Stimulated activated CD4-positive, alpha-beta T cell treated with anti-CD3 and anti-CD28 coated beads, TNF-alpha, amount 100 ng/mL, for 1 hour (primary cell): ENCODE measurements around the gene MICALL2.

ENCODE experiments used
- DNase-seq, 3 donors: peaks; one replicate each; pipeline ENCODE4 v3.0.0-alpha.2; 2020; ENCODE audit warnings: low read depth in 3 of 3, low spot score in 1 of 3

The MICALL2 gene

DNA sequence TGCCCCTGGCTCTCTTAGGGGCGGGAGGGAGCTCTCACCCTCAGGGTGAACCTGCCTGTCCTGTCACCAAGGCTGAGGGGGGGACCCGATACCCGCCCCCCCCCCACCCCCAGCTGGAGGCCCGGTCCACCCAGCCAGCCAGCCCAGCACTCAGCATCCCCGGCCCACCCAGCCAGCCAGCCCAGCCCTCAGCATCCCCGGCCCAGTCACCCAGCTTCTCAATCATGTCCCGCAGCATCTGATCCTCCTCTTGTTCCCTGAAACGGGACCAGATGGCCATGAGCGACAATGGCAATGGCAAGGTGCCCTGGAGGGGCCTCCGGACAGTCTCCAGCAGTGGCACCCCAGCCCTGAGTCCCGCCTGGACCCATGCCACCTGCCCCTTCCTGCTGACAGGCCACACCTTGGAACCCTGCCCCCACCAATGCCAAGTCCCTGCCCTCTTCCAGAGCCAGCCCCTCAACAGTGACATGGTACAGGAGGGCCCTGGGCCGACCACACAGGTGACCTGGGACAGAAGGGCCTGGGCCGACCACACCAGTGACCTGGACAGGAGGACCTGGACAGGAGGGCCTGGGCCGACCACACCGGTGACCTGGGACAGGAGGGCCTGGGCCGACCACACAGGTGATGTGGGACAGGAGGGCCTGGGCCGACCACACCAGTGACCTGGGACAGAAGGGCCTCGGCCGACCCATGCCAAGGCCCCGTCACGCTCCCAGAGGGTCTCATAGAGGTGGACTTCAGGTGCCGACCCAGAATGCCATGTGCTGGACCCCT, 24.2 kb downstream of the MICALL2 start:
- no peak for DNase-seq

GRCh38 chr7:1434165-1434718, 25.0 kb downstream of the MICALL2 start:
- no peak for DNase-seq

DNA sequence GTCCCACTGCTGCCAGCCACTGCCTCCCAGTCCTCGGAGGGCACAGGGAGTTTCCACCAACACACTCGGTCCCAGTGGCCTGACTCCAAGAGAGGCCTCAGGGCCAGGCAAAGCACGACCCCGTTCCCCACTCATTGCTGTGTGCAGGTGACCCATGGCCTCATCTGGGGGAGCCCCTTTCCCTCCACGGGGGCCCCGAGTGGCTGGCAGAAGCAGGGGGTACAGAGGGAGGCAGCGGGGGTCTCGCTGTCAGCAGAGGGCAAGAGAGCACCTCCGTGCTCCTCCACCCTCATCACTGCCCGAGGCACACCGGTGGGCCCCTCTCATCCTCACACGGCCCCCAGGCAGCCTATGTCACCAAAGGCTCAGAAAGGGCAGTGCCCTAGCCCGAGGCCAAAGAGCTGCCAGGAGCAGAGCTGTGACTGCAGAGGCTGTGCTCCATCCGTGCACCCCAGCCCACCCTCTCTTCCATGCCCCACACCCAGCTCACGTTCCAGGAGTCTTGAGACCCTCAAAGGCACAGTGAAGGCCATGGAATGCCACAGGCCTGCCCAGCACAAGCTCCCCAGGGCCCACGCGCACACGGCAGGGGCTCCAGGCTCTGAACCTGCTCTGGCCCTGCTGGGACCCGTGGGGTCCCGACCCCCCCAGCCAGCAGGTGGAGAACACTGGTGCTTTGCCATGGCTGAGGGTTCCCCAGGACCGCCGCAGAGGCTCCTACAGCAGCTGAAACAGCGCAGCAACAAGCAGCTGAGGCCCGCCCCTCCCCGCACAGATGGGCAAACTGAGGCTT, 25.9 kb downstream of the MICALL2 start:
- DNase-seq, result no peak

GRCh38 chr7:1432411-1433082, 26.7 kb downstream of the MICALL2 start:
- peak; percentile 37 to 80 (median 62) for DNase-seq

GRCh38 chr7:1431634-1432380, 27.5 kb downstream of the MICALL2 start:
- DNase-seq, result no peak

DNA sequence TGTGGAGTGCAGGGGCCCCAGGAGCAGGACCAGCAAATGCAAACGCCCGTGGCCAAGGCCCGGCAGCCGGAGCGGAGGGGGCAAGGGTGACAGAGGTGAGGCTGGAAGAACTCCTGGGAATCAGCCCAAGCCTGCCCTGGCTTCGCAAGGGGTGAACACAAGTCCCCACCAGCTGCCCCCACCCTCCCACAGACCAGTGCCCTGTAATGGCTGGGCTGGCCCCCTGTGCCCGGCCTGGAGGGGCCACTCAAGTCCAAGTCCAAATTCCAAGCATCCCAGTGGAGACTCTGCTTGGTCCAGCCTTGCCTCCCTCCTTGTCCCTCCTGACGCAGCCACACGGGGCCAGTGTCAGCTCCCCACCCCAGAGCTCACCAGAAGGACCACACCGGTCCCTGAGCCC, 28.0 kb downstream of the MICALL2 start:
- no peak for DNase-seq

- no peak for DNase-seq
Observed at GRCh38 chr7:1430056-1430845, 29.0 kb downstream of the MICALL2 start.

DNA sequence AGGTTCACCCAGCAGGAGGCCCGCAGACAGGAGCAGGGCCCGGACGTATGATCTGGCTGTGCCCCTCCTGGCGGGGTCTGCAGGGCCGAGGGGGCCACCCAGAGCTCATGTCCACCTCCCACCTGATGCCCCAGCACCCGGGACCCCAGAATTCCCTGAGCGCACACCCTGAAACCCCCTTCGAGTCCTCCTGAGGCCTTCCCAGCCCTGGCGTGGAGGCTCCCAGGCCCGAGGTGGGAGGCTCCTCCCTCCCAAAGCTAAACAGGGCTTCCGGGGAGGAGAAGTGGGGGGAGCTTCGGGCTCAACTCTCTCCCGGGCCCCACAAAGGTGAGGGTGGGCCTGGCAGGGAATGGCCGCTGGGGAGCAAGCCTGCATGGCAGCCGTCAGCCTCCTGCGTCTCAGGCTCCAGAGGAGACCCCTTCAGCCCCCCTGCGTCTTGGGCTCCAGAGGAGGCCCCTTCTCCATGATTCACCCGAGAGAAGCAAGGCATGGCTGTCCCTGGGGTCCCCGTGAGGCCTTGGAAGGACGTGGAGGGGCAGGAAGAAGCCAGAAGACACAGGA, 30.2 kb downstream of the MICALL2 start:
- no peak for DNase-seq

- DNase-seq, result no peak
Observed at GRCh38 chr7:1427064-1427657, 32.1 kb downstream of the MICALL2 start.

DNA sequence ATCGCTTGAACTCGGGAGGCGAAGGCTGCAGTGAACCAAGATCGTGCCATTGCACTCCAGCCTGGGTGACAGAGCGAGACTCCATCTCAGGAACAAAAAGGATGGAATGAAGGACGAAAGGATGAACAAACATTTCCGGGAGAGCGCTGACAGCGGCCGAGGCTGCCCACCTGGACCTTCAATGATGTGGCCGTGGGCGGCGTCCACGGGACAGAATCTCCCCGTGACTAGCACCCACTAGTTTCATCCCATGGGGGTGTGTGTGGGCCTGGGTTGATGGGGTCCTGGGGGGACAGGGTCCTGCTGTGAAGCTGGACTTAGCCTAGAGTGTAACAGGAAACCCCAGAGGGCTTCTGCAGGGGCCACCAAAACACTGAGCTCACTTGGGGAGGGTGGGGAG, 32.8 kb downstream of the MICALL2 start:
- DNase-seq, result no peak

GRCh38 chr7:1425292-1426136, 33.8 kb downstream of the MICALL2 start:
- no peak for DNase-seq

GRCh38 chr7:1424041-1424440, 35.2 kb downstream of the MICALL2 start:
- no peak for DNase-seq

- DNase-seq, result no peak
Observed at GRCh38 chr7:1423264-1423811, 35.9 kb downstream of the MICALL2 start.

GRCh38 chr7:1422512-1423263, 36.6 kb downstream of the MICALL2 start:
- no peak for DNase-seq

DNA sequence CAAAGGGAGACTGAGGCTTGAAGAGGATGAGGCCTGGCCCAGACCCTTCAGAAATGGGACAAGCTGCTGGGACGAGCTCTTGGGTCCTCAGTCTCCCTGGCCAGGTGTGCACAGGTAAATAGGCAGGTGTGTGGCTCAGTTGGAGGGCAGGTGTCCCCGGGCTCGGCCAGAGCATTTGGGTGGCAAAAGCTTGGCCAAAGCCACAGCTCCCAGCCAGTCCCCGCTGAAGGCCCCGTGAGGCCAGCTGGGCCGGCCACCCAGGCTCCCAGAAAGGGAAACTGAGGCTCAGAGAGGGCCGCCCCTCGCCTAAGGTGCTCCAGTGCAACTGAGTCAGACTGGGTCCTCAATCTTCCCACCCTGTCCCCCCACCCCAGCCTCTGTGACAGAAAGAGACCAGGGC, 37.3 kb downstream of the MICALL2 start:
- no peak for DNase-seq

- DNase-seq, result no peak
Observed at GRCh38 chr7:1421020-1421790, 38.1 kb downstream of the MICALL2 start.

DNA sequence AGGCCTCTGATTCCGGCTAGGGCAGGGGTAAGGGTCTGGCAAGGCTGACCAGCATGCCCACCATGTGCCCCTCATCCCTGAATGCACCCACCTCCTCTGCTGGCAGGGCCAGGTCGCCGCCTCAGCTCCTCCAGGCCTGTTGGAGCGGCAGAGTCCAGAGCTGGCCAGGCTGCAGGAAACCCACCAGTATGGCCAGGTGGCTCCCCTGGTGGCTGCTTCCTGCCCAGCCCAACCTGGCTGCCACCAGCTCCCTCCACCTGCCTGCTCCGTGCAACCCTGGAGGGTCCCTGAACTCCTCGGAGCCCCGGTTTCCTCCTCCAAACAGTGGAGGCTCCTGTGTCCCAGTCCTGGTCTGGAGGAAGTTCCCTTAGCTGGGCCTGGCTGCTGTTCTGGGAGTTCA, 39.6 kb downstream of the MICALL2 start:
- DNase-seq, result no peak
